ENCODE measurements around the gene MS4A3. TPM values are rescaled to one million over a fixed set of nuclear protein-coding genes. Genes with fewer than 3 reads are reported as not detected.
"Not testable (repeated sequence)": the region's sequence is repeated elsewhere in the genome, so short reads cannot be mapped to it uniquely, and the experiment has no call there.

Gene MS4A3
- not detected in 2 replicates for total RNA-seq

GRCh38 chr11:60056349-60056969 is at the start of gene MS4A3:
TSS of gene MS4A3 (plus strand) at chr11:60056665. CDS start at chr11:60061161, 4,496 bp downstream.
- TF ChIP-seq CTCF (IDR thresholded peaks at IDR 0.05; ENCODE audit: insufficient read depth, low read length, severe bottlenecking) = no peak
- DNase-seq (ENCODE audit: low read depth) = no peak
- FAIRE-seq = peak; percentile 28
- H3K4me3 ChIP-seq (ENCODE audit: low read depth, low read length) = no peak within 1 kb of the TSS
- H3K36me3 ChIP-seq (ENCODE audit: control insufficient read depth, insufficient read depth, low read length) = no peaks in the 10 kb centered on the region
- H3K27me3 ChIP-seq (ENCODE audit: control insufficient read depth, insufficient read depth, low read length) = no peaks in the 10 kb centered on the region

- DNase-seq (ENCODE audit: low read depth) (no peak), FAIRE-seq (no peak)
- no peaks in the 10 kb centered on the region for H3K36me3 ChIP-seq (ENCODE audit: control insufficient read depth, insufficient read depth, low read length)
- no peaks in the 10 kb centered on the region for H3K27me3 ChIP-seq (ENCODE audit: control insufficient read depth, insufficient read depth, low read length)
- no peak for TF ChIP-seq CTCF (IDR thresholded peaks at IDR 0.05; ENCODE audit: insufficient read depth, low read length, severe bottlenecking)
- no peak within 1 kb of the TSS for H3K4me3 ChIP-seq (ENCODE audit: low read depth, low read length)
These were observed 39.6 kb upstream of the MS4A3 start, which contains the start of gene OOSP4B for GRCh38 chr11:60016881-60017280. TSS of gene OOSP4B (plus strand) at chr11:60017181.

GRCh38 chr11:60018058-60018457 is 38.4 kb upstream of the MS4A3 start:
- Histone ChIP-seq H3K27me3 (ENCODE audit: control insufficient read depth, insufficient read depth, low read length) (no peaks in the 10 kb centered on the region), H3K36me3 (ENCODE audit: control insufficient read depth, insufficient read depth, low read length) (no peaks in the 10 kb centered on the region), H3K4me3 (ENCODE audit: low read depth, low read length) (no peak overlapping the region)
- FAIRE-seq (no peak), DNase-seq (ENCODE audit: low read depth) (no peak)
- TF ChIP-seq CTCF (IDR thresholded peaks at IDR 0.05; ENCODE audit: insufficient read depth, low read length, severe bottlenecking) = no peak

GRCh38 chr11:60020376-60020775 is 36.1 kb upstream of the MS4A3 start:
- H3K27me3 ChIP-seq (ENCODE audit: control insufficient read depth, insufficient read depth, low read length); FAIRE-seq; H3K36me3 ChIP-seq (ENCODE audit: control insufficient read depth, insufficient read depth, low read length); H3K4me3 ChIP-seq (ENCODE audit: low read depth, low read length); DNase-seq (ENCODE audit: low read depth): not testable (repeated sequence)

GRCh38 chr11:60029015-60029632 is 27.3 kb upstream of the MS4A3 start:
- Histone ChIP-seq H3K36me3 (ENCODE audit: control insufficient read depth, insufficient read depth, low read length) (no peaks in the 10 kb centered on the region), H3K4me3 (ENCODE audit: low read depth, low read length) (no peak overlapping the region), H3K27me3 (ENCODE audit: control insufficient read depth, insufficient read depth, low read length) (no peaks in the 10 kb centered on the region)
- no peak for DNase-seq (ENCODE audit: low read depth)
- no peak for FAIRE-seq
- no peak for TF ChIP-seq CTCF (IDR thresholded peaks at IDR 0.05; ENCODE audit: insufficient read depth, low read length, severe bottlenecking)

- no peak for TF ChIP-seq CTCF (IDR thresholded peaks at IDR 0.05; ENCODE audit: insufficient read depth, low read length, severe bottlenecking)
- DNase-seq (ENCODE audit: low read depth) (no peak), FAIRE-seq (no peak)
- Histone ChIP-seq H3K36me3 (ENCODE audit: control insufficient read depth, insufficient read depth, low read length) (no peaks in the 10 kb centered on the region), H3K27me3 (ENCODE audit: control insufficient read depth, insufficient read depth, low read length) (no peaks in the 10 kb centered on the region), H3K4me3 (ENCODE audit: low read depth, low read length) (no peak within 1 kb of the TSS)
These were observed 16.4 kb upstream of the MS4A3 start, which contains the start of gene OOSP2 for GRCh38 chr11:60040109-60040508. TSS of gene OOSP2 (plus strand) at chr11:60040409. CDS start at chr11:60040460, 51 bp downstream.

GRCh38 chr11:60050422-60050821 is 6.0 kb upstream of the MS4A3 start:
- H3K27me3 ChIP-seq (ENCODE audit: control insufficient read depth, insufficient read depth, low read length); FAIRE-seq; DNase-seq (ENCODE audit: low read depth); H3K36me3 ChIP-seq (ENCODE audit: control insufficient read depth, insufficient read depth, low read length); H3K4me3 ChIP-seq (ENCODE audit: low read depth, low read length): not testable (repeated sequence)

- not testable (repeated sequence) for H3K27me3 ChIP-seq (ENCODE audit: control insufficient read depth, insufficient read depth, low read length); H3K4me3 ChIP-seq (ENCODE audit: low read depth, low read length); DNase-seq (ENCODE audit: low read depth); FAIRE-seq; H3K36me3 ChIP-seq (ENCODE audit: control insufficient read depth, insufficient read depth, low read length)
These were observed 5.6 kb upstream of the MS4A3 start for GRCh38 chr11:60050839-60051238.

All from bronchial epithelial cell (primary cell).